Osteoblast (primary cell): ENCODE results near the gene CDC6. TPM values are rescaled to one million over a fixed set of nuclear protein-coding genes. Genes with fewer than 3 reads are reported as not detected.

Experiments used
- DNase-seq: peaks from one replicate; pipeline ENCODE4 v3.0.0; 2011; ENCODE audit warnings: low spot score, mixed read lengths; ENCODE audit not compliant: insufficient read length; ENCODE audit errors: missing footprints
- H2AFZ ChIP-seq: 2 replicates; pipeline ENCODE4 v1.6.0; 2011; ENCODE audit warnings: mild to moderate bottlenecking, low read length
- H3K27ac ChIP-seq: 2 replicates; pipeline ENCODE4 v1.5.1; 2011; ENCODE audit warnings: mild to moderate bottlenecking, low read depth, low read length, moderate library complexity
- H3K27me3 ChIP-seq: 2 replicates; pipeline ENCODE4 v1.6.0; 2012; ENCODE audit warnings: mild to moderate bottlenecking, control low read depth, inconsistent platforms, low read length, moderate library complexity; ENCODE audit not compliant: insufficient read depth
- H3K36me3 ChIP-seq: 2 replicates; pipeline ENCODE4 v1.5.1; 2011; ENCODE audit warnings: mild to moderate bottlenecking, low read length, control low read depth, moderate library complexity; ENCODE audit not compliant: insufficient read depth
- H3K4me1 ChIP-seq: 2 replicates; pipeline ENCODE4 v1.5.1; 2011; ENCODE audit warnings: mild to moderate bottlenecking, low read length, control low read depth, moderate library complexity; ENCODE audit not compliant: insufficient read depth
- H3K4me2 ChIP-seq: 2 replicates; pipeline ENCODE4 v1.6.0; 2011; ENCODE audit warnings: mild to moderate bottlenecking, low read length; ENCODE audit not compliant: insufficient read depth
- H3K4me3 ChIP-seq: fragments of 200-600 bp; sonication (generic); 3 replicates; pipeline ENCODE4 v1.5.1; 2012; ENCODE audit warnings: mild to moderate bottlenecking, low read length, inconsistent platforms; ENCODE audit not compliant: insufficient read depth
- H3K79me2 ChIP-seq: 2 replicates; pipeline ENCODE4 v1.6.0; 2012; ENCODE audit warnings: mild to moderate bottlenecking, low read length, control low read depth, inconsistent platforms; ENCODE audit not compliant: insufficient read depth
- H3K9me3 ChIP-seq: 2 replicates; pipeline ENCODE4 v1.5.1; 2011; ENCODE audit warnings: low read depth, low read length, control low read depth
- H4K20me1 ChIP-seq: 2 replicates; pipeline ENCODE4 v1.6.0; 2012; ENCODE audit warnings: mild to moderate bottlenecking, low read length, control low read depth; ENCODE audit not compliant: insufficient read depth
- total RNA-seq: library from RNA; depleted of rRNA; stranded (reverse); fragments of >200 nt; gene quantifications from 2 replicates; pipeline ENCODE4 v1.2.3, GENCODE V29; 2012
- TF ChIP-seq, protein P1 (sequence below): IDR thresholded peaks from 2 replicates; pipeline ENCODE4 v1.5.1; 2011; ENCODE audit warnings: mild to moderate bottlenecking, low read depth, low read length, moderate library complexity; ENCODE audit errors: extremely low read depth

The CDC6 gene
- total RNA-seq, 1 donor = 5.1 TPM

DNA sequence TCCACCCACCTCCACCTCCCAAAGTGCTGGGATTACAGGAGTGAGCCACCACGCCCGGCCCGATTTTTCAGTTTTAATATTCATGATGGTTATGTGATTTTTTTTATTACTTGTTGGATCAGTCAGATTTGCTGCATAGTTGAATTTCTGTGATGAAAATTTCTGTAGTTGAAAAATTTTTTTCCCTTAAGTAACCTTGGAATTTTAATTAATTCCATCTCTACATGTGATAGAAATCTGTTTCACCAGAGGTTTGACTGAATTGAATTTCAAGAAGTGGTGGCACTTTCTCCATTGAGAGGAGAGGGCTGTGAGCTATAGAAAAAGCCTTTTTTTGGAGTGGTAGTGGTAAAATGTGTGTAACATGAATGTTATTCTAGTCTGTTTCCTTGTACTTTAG lies 43.9 kb upstream of the CDC6 start:
- Histone ChIP-seq H4K20me1 (peaks cover 28% of the 10 kb centered on the region), H3K4me1 (peaks cover 4% of the 10 kb centered on the region), H3K4me2 (no peak overlapping the region), H3K27me3 (no peaks in the 10 kb centered on the region), H3K79me2 (peaks cover 84% of the 10 kb centered on the region), H2AFZ (no peak overlapping the region), H3K9me3 (no peaks in the 10 kb centered on the region), H3K4me3 (no peak overlapping the region), H3K27ac (no peak overlapping the region), H3K36me3 (no peaks in the 10 kb centered on the region)
- TF ChIP-seq, protein P1, sequence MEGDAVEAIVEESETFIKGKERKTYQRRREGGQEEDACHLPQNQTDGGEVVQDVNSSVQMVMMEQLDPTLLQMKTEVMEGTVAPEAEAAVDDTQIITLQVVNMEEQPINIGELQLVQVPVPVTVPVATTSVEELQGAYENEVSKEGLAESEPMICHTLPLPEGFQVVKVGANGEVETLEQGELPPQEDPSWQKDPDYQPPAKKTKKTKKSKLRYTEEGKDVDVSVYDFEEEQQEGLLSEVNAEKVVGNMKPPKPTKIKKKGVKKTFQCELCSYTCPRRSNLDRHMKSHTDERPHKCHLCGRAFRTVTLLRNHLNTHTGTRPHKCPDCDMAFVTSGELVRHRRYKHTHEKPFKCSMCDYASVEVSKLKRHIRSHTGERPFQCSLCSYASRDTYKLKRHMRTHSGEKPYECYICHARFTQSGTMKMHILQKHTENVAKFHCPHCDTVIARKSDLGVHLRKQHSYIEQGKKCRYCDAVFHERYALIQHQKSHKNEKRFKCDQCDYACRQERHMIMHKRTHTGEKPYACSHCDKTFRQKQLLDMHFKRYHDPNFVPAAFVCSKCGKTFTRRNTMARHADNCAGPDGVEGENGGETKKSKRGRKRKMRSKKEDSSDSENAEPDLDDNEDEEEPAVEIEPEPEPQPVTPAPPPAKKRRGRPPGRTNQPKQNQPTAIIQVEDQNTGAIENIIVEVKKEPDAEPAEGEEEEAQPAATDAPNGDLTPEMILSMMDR = no peak
- no peak for DNase-seq

DNA sequence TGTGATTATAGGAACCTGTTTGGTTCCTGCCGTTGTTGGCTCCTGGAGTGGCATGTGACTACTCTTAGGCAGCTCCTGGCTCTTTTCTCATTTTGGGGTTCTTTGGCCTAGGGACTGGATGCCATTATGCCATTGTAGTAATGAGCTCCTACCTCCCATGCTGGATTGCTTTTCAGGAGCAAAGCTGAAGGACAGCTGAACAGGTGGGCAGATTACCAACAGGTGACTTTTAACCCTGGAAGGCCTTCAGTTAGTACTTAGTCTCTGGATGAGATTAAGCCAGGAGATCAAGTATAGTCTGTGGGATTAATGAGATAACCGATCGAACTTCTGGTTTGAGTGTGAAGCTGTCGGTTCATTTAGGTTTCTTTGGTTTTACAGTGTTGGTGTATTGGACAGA lies 43.4 kb upstream of the CDC6 start:
- peaks cover 32% of the 10 kb centered on the region for H4K20me1 ChIP-seq
- H3K4me2 ChIP-seq = no peak overlapping the region
- no peaks in the 10 kb centered on the region for H3K27me3 ChIP-seq
- no peak overlapping the region for H3K4me3 ChIP-seq
- H3K36me3 ChIP-seq = no peaks in the 10 kb centered on the region
- TF ChIP-seq, protein P1 = no peak
- H3K4me1 ChIP-seq = peaks cover 4% of the 10 kb centered on the region
- H3K79me2 ChIP-seq = peaks cover 88% of the 10 kb centered on the region
- H3K27ac ChIP-seq = no peak overlapping the region
- no peak for DNase-seq
- no peak overlapping the region for H2AFZ ChIP-seq
- no peaks in the 10 kb centered on the region for H3K9me3 ChIP-seq

DNA sequence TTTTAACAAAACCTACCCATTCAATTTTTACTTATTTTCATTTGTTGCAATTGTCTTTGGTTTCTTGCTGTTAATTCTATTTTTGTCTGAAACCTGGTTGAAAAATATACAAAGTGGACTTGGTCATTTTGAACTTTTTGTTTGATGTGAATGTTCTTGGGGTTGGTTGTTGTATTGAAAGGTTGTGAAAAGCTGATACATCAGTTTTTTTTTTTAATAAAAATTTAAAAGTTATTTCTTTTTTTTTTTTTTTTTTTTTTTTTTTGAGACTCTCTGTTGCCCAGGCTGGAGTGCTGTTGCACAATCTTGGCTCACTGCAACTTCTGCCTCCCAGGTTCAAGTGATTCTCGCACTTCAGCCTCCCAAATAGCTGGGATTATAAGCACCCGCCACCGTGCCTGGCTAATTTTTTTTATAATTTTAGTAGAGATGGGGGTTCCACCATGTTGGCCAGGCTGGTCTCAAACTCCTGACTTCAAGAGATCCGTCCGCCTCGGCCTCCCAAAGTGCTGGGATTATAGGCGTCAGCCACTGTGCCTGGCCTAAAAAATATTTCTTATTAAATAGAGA lies 39.7 kb upstream of the CDC6 start:
- Histone ChIP-seq H3K4me1 (peaks cover 12% of the 10 kb centered on the region), H2AFZ (no peak overlapping the region), H3K36me3 (no peaks in the 10 kb centered on the region), H4K20me1 (peaks cover 28% of the 10 kb centered on the region), H3K79me2 (peaks cover 81% of the 10 kb centered on the region), H3K4me3 (no peak overlapping the region), H3K9me3 (no peaks in the 10 kb centered on the region), H3K27me3 (no peaks in the 10 kb centered on the region), H3K4me2 (no peak overlapping the region), H3K27ac (no peak overlapping the region)
- no peak for DNase-seq
- TF ChIP-seq, protein P1 = no peak

DNA sequence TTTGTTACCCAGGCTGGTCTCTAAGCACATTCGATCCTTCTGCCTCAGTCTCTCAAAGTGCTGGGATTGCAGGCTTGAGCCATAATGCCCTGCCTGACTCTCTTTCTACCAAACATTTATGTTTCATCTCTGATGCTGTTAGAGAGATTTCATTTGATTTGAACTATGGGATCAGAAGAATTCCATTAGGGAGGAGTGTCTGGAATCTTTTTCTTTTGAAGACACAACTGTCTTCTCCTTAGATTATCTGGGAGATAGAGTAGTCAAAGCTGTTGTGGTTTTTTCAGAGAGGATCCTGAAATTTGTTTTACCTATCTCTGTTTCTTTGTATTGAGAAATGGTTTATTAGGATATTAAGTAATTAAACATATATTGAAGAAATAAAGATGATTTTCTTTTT lies 39.2 kb upstream of the CDC6 start:
- TF ChIP-seq, protein P1 = no peak
- peaks cover 81% of the 10 kb centered on the region for H3K79me2 ChIP-seq
- H3K9me3 ChIP-seq = no peaks in the 10 kb centered on the region
- no peak overlapping the region for H2AFZ ChIP-seq
- H3K27ac ChIP-seq = no peak overlapping the region
- no peaks in the 10 kb centered on the region for H3K27me3 ChIP-seq
- H4K20me1 ChIP-seq = peaks cover 29% of the 10 kb centered on the region
- no peaks in the 10 kb centered on the region for H3K36me3 ChIP-seq
- peaks cover 14% of the 10 kb centered on the region for H3K4me1 ChIP-seq
- H3K4me2 ChIP-seq = no peak overlapping the region
- no peak for DNase-seq
- H3K4me3 ChIP-seq = no peak overlapping the region
